Small intestine (tissue), 7 donors: ENCODE data around the gene PRKAG3. TPM values are rescaled to one million over a fixed set of nuclear protein-coding genes. Genes with fewer than 3 reads are reported as not detected.

ENCODE experiments used
- DNase-seq, 2 donors: peaks; one replicate each; pipeline versions ENCODE4 v3.0.0 to v3.0.0-alpha.2; 2013
- FAIRE-seq: peaks from 2 replicates; lab custom pipeline; 2012; peaks lifted over from hg19 to GRCh38; lab: Jason Lieb, UNC
- H3K27ac ChIP-seq, 3 donors: one replicate each; pipeline ENCODE4 v1.5.1; 2013; ENCODE audit warnings: low read length in 2 of 3, mild to moderate bottlenecking in 2 of 3, control low read depth in 1 of 3, inconsistent platforms in 1 of 3, low read depth in 1 of 3, moderate library complexity in 1 of 3
- H3K27me3 ChIP-seq, 3 donors: one replicate each; pipeline ENCODE4 v1.6.1; 2013; ENCODE audit warnings: low read length in 3 of 3, inconsistent platforms in 1 of 3; ENCODE audit not compliant: control insufficient read depth in 3 of 3, insufficient read depth in 3 of 3
- H3K36me3 ChIP-seq, 3 donors: one replicate each; pipeline ENCODE4 v1.6.1; 2013; ENCODE audit warnings: low read length in 3 of 3, inconsistent platforms in 1 of 3, low read depth in 1 of 3, mild to moderate bottlenecking in 1 of 3, moderate library complexity in 1 of 3; ENCODE audit not compliant: control insufficient read depth in 3 of 3, insufficient read depth in 2 of 3
- H3K4me1 ChIP-seq, 3 donors: one replicate each; pipeline ENCODE4 v1.6.1; 2013; ENCODE audit warnings: low read length in 2 of 3, inconsistent platforms in 1 of 3, low read depth in 1 of 3, mild to moderate bottlenecking in 1 of 3, moderate library complexity in 1 of 3; ENCODE audit not compliant: control insufficient read depth in 3 of 3, insufficient read depth in 2 of 3
- H3K4me3 ChIP-seq, 3 donors: one replicate each; pipeline ENCODE4 v1.5.1; 2013; ENCODE audit warnings: low read length in 3 of 3, control low read depth in 1 of 3, inconsistent platforms in 1 of 3, low read depth in 1 of 3, mild to moderate bottlenecking in 1 of 3, moderate library complexity in 1 of 3
- H3K9me3 ChIP-seq, 2 donors: one replicate each; pipeline ENCODE4 v1.6.1; 2013; ENCODE audit warnings: low read depth in 1 of 2, low read length in 1 of 2; ENCODE audit not compliant: control insufficient read depth in 2 of 2, insufficient read depth in 1 of 2
- WGBS, 3 donors: extraction: QIAGEN DNeasy Blood & Tissue Kit; methylation state at CpG; one replicate each; pipeline ENCODE4 v1.1.7; 2013; 5-methylcytosine and 5-hydroxymethylcytosine counted together
- polyA plus RNA-seq, 4 donors: library from polyadenylated mRNA; stranded (reverse) in 3 of 4; unstranded in 1 of 4; fragments of 200-250 nt in 3 of 4; fragments of 120-200 nt in 1 of 4; gene quantifications; one replicate each; pipeline versions ENCODE4 v1.2.1 to v1.2.3, GENCODE V29; 2013
- donor health status: healthy with polysubstance abuse.
- donor health status: control.
- donor health status: control.
- donor health status: Bipolar disorder and iron deficiency.
- donor health status: healthy.

PRKAG3 gene
- polyA plus RNA-seq, 4 donors = 0.15 TPM; not detected in 3

GRCh38 chr2:218877331-218877730 lies 45.7 kb upstream of the PRKAG3 start:
- H3K36me3 ChIP-seq = no peaks in the 10 kb centered on the region
- no peak overlapping the region for H3K4me3 ChIP-seq
- H3K4me1 ChIP-seq = peaks cover 0 to 10% (median 0%) of the 10 kb centered on the region in 3 donors
- no peak for FAIRE-seq
- no peak overlapping the region for H3K27ac ChIP-seq
- peaks cover 13 to 92% (median 54%) of the 10 kb centered on the region in 3 donors for H3K27me3 ChIP-seq
- WGBS, 3 donors = 63 to 76% (median 71%) methylated on average over 6 of the region's 6 CpGs
- no peaks in the 10 kb centered on the region for H3K9me3 ChIP-seq
- no peak for DNase-seq

GRCh38 chr2:218876562-218877219 lies 45.1 kb upstream of the PRKAG3 start:
- FAIRE-seq (no peak), DNase-seq (peak; percentile 68 to 72)
- no peaks in the 10 kb centered on the region for H3K36me3 ChIP-seq
- H3K27ac ChIP-seq = no peak overlapping the region
- WGBS, 3 donors = 0 to 2% (median 1%) methylated on average over 3 of the region's 3 CpGs
- no peaks in the 10 kb centered on the region for H3K9me3 ChIP-seq
- peaks cover 14 to 92% (median 57%) of the 10 kb centered on the region in 3 donors for H3K27me3 ChIP-seq
- no peak overlapping the region for H3K4me3 ChIP-seq
- H3K4me1 ChIP-seq = peaks cover 0 to 10% (median 0%) of the 10 kb centered on the region in 3 donors

GRCh38 chr2:218875692-218876246 lies 44.2 kb upstream of the PRKAG3 start:
- Histone ChIP-seq H3K27me3 (peaks cover 18 to 93% (median 55%) of the 10 kb centered on the region in 3 donors), H3K4me3 (no peak overlapping the region), H3K27ac (no peak overlapping the region), H3K4me1 (peaks cover 0 to 13% (median 0%) of the 10 kb centered on the region in 3 donors), H3K36me3 (no peaks in the 10 kb centered on the region), H3K9me3 (no peaks in the 10 kb centered on the region)
- no peak for FAIRE-seq
- DNase-seq = no peak
- 11 to 30% (median 23%) methylated on average over 2 of the region's 2 CpGs for WGBS, 3 donors

- no peak for FAIRE-seq
Observed at GRCh38 chr2:218873359-218874194, 42.0 kb upstream of the PRKAG3 start.

GRCh38 chr2:218872645-218873358 lies 41.2 kb upstream of the PRKAG3 start:
- Histone ChIP-seq H3K27ac (no peak overlapping the region), H3K36me3 (no peaks in the 10 kb centered on the region), H3K27me3 (peaks cover 18 to 92% (median 49%) of the 10 kb centered on the region in 3 donors), H3K4me3 (no peak overlapping the region), H3K9me3 (no peaks in the 10 kb centered on the region), H3K4me1 (peaks cover 0 to 3% (median 0%) of the 10 kb centered on the region in 3 donors)
- no peak for DNase-seq
- no peak for FAIRE-seq
- 12 to 15% (median 14%) methylated on average over 19 to 22 of the region's 22 CpGs for WGBS, 3 donors

More at GRCh38 chr2:218873359-218874194, 42.0 kb upstream of the PRKAG3 start:
- Histone ChIP-seq H3K4me1 (peaks cover 0 to 3% (median 0%) of the 10 kb centered on the region in 3 donors), H3K36me3 (no peaks in the 10 kb centered on the region), H3K9me3 (no peaks in the 10 kb centered on the region), H3K4me3 (no peak overlapping the region), H3K27ac (no peak overlapping the region), H3K27me3 (peaks cover 18 to 94% (median 54%) of the 10 kb centered on the region in 3 donors)
- DNase-seq = no peak
- 2 to 9% (median 6%) methylated on average over 77 to 86 of the region's 86 CpGs for WGBS, 3 donors

- WGBS, 3 donors = 2 to 6% (median 2%) methylated on average over 52 to 60 of the region's 60 CpGs
- DNase-seq = no peak
- H3K27me3 ChIP-seq = peaks cover 18 to 91% (median 42%) of the 10 kb centered on the region in 3 donors
- H3K4me3 ChIP-seq = peak overlapping the region in 1 of 3 donors; percentile 34
- no peak for FAIRE-seq
- no peaks in the 10 kb centered on the region for H3K36me3 ChIP-seq
- no peak overlapping the region for H3K27ac ChIP-seq
- H3K9me3 ChIP-seq = no peaks in the 10 kb centered on the region
- H3K4me1 ChIP-seq = peaks cover 0 to 3% (median 0%) of the 10 kb centered on the region in 3 donors
Observed at GRCh38 chr2:218871345-218872302, 40.0 kb upstream of the PRKAG3 start.

- Histone ChIP-seq H3K36me3 (no peaks in the 10 kb centered on the region), H3K9me3 (no peaks in the 10 kb centered on the region), H3K4me1 (peaks cover 0 to 3% (median 0%) of the 10 kb centered on the region in 3 donors), H3K4me3 (no peak overlapping the region), H3K27ac (no peak overlapping the region), H3K27me3 (peaks cover 18 to 92% (median 46%) of the 10 kb centered on the region in 3 donors)
- 2 to 5% (median 3%) methylated on average over 15 to 18 of the region's 18 CpGs for WGBS, 3 donors
- no peak for FAIRE-seq
- no peak for DNase-seq
Observed at GRCh38 chr2:218870984-218871344, 39.4 kb upstream of the PRKAG3 start.
